HG03521 (cell line): ENCODE results near the gene MTG1.
"Not testable (repeated sequence)": the region's sequence is repeated elsewhere in the genome, so short reads cannot be mapped to it uniquely, and the experiment has no call there.

Source experiments
- ATAC-seq: cut with Tn5 transposase; IDR thresholded peaks from one replicate; pipeline ENCODE4 v1.9.1; 2021; ENCODE audit warnings: mild to moderate bottlenecking, moderate library complexity; ENCODE audit not compliant: unreplicated experiment

Gene MTG1

GRCh38 chr10:133358925-133359310 lies 35.0 kb upstream of the MTG1 start:
- ATAC-seq = no peak

GRCh38 chr10:133359554-133359971 lies 34.4 kb upstream of the MTG1 start:
- ATAC-seq = no peak

- no peak for ATAC-seq
Observed at GRCh38 chr10:133359972-133360610, 33.9 kb upstream of the MTG1 start.

GRCh38 chr10:133361227-133361626 lies 32.7 kb upstream of the MTG1 start:
- no peak for ATAC-seq

- no peak for ATAC-seq
Observed at GRCh38 chr10:133361773-133362441, 32.0 kb upstream of the MTG1 start.

GRCh38 chr10:133362846-133363245 lies 31.1 kb upstream of the MTG1 start:
- ATAC-seq = no peak

- ATAC-seq = no peak
Observed at GRCh38 chr10:133364645-133365431, 29.1 kb upstream of the MTG1 start.

GRCh38 chr10:133365461-133366129 lies 28.4 kb upstream of the MTG1 start:
- ATAC-seq = no peak

- no peak for ATAC-seq
Observed at GRCh38 chr10:133366130-133366478, 27.9 kb upstream of the MTG1 start.

- ATAC-seq = no peak
Observed at GRCh38 chr10:133366751-133367150, 27.2 kb upstream of the MTG1 start.

- ATAC-seq = not testable (repeated sequence)
Observed at GRCh38 chr10:133367461-133367860, 26.5 kb upstream of the MTG1 start.

GRCh38 chr10:133368153-133368552 lies 25.8 kb upstream of the MTG1 start:
- ATAC-seq = no peak

GRCh38 chr10:133370030-133370786 lies 23.7 kb upstream of the MTG1 start:
- ATAC-seq = no peak

GRCh38 chr10:133372507-133372906 lies 21.4 kb upstream of the MTG1 start:
- ATAC-seq = no peak

- peak; percentile 93 for ATAC-seq
Observed at GRCh38 chr10:133373174-133374090, 20.5 kb upstream of the MTG1 start, which contains the start of gene ECHS1. TSS of gene ECHS1 (minus strand) at chr10:133373354. CDS start at chr10:133373333, 21 bp downstream.

- no peak for ATAC-seq
Observed at GRCh38 chr10:133375357-133376115, 18.4 kb upstream of the MTG1 start.

GRCh38 chr10:133376183-133376582 lies 17.8 kb upstream of the MTG1 start:
- not testable (repeated sequence) for ATAC-seq

GRCh38 chr10:133377025-133377817 lies 16.7 kb upstream of the MTG1 start:
- no peak for ATAC-seq
